ENCODE data around the gene SLC35F3. TPM values are rescaled to one million over a fixed set of nuclear protein-coding genes. Genes with fewer than 3 reads are reported as not detected.

Gene SLC35F3
- total and polyA plus RNA-seq, 2 donors from 2014 or later: 0.41 to 0.66 TPM

DNA sequence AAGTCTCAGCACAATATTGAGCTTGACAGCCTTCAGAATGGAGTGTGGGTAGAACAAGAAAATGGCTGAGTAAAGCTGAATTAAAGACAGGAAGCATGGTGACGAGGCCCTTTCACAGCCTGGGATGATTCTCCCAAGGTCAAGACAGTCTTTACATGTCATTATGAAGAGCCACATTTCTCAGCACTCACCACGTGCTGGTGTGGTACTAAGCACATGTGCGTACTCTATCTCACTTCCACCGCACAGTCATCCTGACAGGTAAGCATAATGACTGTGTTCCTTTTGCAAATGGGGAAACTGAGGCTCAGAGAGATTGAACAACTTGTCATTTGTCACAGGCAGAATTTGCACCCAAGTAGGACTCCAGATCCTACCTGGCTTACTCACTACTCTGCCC, 376.0 kb downstream of the SLC35F3 start:
- FAIRE-seq (no peak), DNase-seq (no peak)
- intact Hi-C loops (cut with DNase I): no loop called here
- H3K4me3 ChIP-seq (ENCODE audit: low read length in 3 of 3): no peak overlapping the region
- TF ChIP-seq, protein P1, sequence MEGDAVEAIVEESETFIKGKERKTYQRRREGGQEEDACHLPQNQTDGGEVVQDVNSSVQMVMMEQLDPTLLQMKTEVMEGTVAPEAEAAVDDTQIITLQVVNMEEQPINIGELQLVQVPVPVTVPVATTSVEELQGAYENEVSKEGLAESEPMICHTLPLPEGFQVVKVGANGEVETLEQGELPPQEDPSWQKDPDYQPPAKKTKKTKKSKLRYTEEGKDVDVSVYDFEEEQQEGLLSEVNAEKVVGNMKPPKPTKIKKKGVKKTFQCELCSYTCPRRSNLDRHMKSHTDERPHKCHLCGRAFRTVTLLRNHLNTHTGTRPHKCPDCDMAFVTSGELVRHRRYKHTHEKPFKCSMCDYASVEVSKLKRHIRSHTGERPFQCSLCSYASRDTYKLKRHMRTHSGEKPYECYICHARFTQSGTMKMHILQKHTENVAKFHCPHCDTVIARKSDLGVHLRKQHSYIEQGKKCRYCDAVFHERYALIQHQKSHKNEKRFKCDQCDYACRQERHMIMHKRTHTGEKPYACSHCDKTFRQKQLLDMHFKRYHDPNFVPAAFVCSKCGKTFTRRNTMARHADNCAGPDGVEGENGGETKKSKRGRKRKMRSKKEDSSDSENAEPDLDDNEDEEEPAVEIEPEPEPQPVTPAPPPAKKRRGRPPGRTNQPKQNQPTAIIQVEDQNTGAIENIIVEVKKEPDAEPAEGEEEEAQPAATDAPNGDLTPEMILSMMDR (IDR thresholded peaks at IDR 0.05; ENCODE audit: borderline replicate concordance, extremely low read depth, insufficient read depth): no peak
- no peak overlapping the region for H3K27ac ChIP-seq (ENCODE audit: low read depth in 2 of 2, low read length in 2 of 2)
- no peak overlapping the region for H3K9ac ChIP-seq (ENCODE audit: low read length in 3 of 3)
- H3K9me3 ChIP-seq (ENCODE audit: control insufficient read depth in 2 of 3, insufficient read depth in 1 of 3, low read length in 3 of 3): no peaks in the 10 kb centered on the region
- H3K36me3 ChIP-seq (ENCODE audit: control insufficient read depth in 2 of 3, insufficient read depth in 3 of 3, low read length in 3 of 3): no peaks in the 10 kb centered on the region
- H3K4me1 ChIP-seq (ENCODE audit: control insufficient read depth in 2 of 3, insufficient read depth in 2 of 3, low read depth in 1 of 3, low read length in 3 of 3): no peaks in the 10 kb centered on the region
- H3K27me3 ChIP-seq (ENCODE audit: control insufficient read depth, insufficient read depth, low read length): no peaks in the 10 kb centered on the region

DNA sequence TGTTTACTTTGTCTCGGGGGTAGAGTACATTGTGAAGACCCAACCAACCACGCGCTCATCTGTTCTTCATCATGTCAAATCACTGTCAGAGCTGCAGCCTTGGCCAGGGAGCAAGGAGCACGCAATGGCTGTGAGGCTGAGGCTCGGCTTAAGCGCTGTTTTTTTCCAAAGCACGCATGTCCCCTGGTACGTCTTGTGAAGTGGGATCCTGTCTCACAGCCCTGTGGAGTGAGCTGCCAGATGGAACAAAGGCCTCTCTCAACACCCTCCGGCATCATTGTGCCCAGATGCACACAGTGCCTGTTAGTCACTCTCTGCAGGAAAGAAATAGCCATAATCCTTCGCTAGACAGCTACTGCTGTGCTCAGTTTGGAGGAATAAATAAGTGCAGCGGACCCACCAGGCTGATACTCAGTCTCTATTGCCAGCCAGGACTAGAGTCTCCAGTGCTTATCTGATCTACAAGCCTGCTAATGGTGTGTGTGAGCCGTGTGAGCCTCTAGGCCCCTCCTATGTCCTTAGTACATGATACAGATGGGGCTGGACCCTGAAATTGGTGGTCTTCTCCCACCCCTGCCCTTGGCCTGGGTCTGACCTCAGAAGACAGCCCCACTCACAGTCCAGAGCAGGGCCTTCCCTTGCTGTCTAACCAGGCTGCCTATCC, 377.5 kb downstream of the SLC35F3 start:
- intact Hi-C loops (cut with DNase I): no loop called here
- FAIRE-seq: no peak

GRCh38 chr1:234286206-234286605, 381.7 kb downstream of the SLC35F3 start:
- Histone ChIP-seq H3K9me3 (ENCODE audit: control insufficient read depth in 2 of 3, insufficient read depth in 1 of 3, low read length in 3 of 3) (peaks cover 0 to 4% (median 2%) of the 10 kb centered on the region in 3 donors), H3K9ac (ENCODE audit: low read length in 3 of 3) (no peak overlapping the region), H3K27ac (ENCODE audit: low read depth in 2 of 2, low read length in 2 of 2) (no peak overlapping the region), H3K36me3 (ENCODE audit: control insufficient read depth in 2 of 3, insufficient read depth in 3 of 3, low read length in 3 of 3) (no peaks in the 10 kb centered on the region), H3K4me3 (ENCODE audit: low read length in 3 of 3) (no peak overlapping the region), H3K4me1 (ENCODE audit: control insufficient read depth in 2 of 3, insufficient read depth in 2 of 3, low read depth in 1 of 3, low read length in 3 of 3) (no peaks in the 10 kb centered on the region), H3K27me3 (ENCODE audit: control insufficient read depth, insufficient read depth, low read length) (no peaks in the 10 kb centered on the region)
- intact Hi-C loops (cut with DNase I): no loop called here
- TF ChIP-seq, protein P1 (IDR thresholded peaks at IDR 0.05; ENCODE audit: borderline replicate concordance, extremely low read depth, insufficient read depth): no peak
- DNase-seq (no peak), FAIRE-seq (no peak)

More for the DNA sequence above, 377.5 kb downstream of the SLC35F3 start:
- H3K9me3 ChIP-seq (ENCODE audit: control insufficient read depth in 2 of 3, insufficient read depth in 1 of 3, low read length in 3 of 3): no peaks in the 10 kb centered on the region
- peak in 1 of 5 donors; percentile 32 for DNase-seq
- no peak overlapping the region for H3K9ac ChIP-seq (ENCODE audit: low read length in 3 of 3)
- H3K27ac ChIP-seq (ENCODE audit: low read depth in 2 of 2, low read length in 2 of 2): no peak overlapping the region
- no peaks in the 10 kb centered on the region for H3K4me1 ChIP-seq (ENCODE audit: control insufficient read depth in 2 of 3, insufficient read depth in 2 of 3, low read depth in 1 of 3, low read length in 3 of 3)
- H3K4me3 ChIP-seq (ENCODE audit: low read length in 3 of 3): no peak overlapping the region
- H3K36me3 ChIP-seq (ENCODE audit: control insufficient read depth in 2 of 3, insufficient read depth in 3 of 3, low read length in 3 of 3): no peaks in the 10 kb centered on the region
- TF ChIP-seq, protein P1 (IDR thresholded peaks at IDR 0.05; ENCODE audit: borderline replicate concordance, extremely low read depth, insufficient read depth): no peak
- no peaks in the 10 kb centered on the region for H3K27me3 ChIP-seq (ENCODE audit: control insufficient read depth, insufficient read depth, low read length)

Measured in kidney (tissue), 14 donors.